Mucosa of stomach (tissue), 1 donor: Measurements from ENCODE around the gene KLHL8.

Experiments
- H3K27me3 ChIP-seq: one replicate; pipeline ENCODE4 v1.7.0; 2013; ENCODE audit warnings: mild to moderate bottlenecking, low read length; ENCODE audit not compliant: control insufficient read depth, insufficient read depth
- H3K36me3 ChIP-seq: one replicate; pipeline ENCODE4 v1.7.0; 2013; ENCODE audit warnings: low read length; ENCODE audit not compliant: control insufficient read depth, insufficient read depth
- H3K4me1 ChIP-seq: one replicate; pipeline ENCODE4 v1.7.0; 2013; ENCODE audit warnings: mild to moderate bottlenecking, low read length; ENCODE audit not compliant: control insufficient read depth, insufficient read depth
- H3K4me3 ChIP-seq: one replicate; pipeline ENCODE4 v1.7.0; 2013; ENCODE audit warnings: low read length
- H3K9ac ChIP-seq: one replicate; pipeline ENCODE4 v1.7.0; 2013; ENCODE audit warnings: mild to moderate bottlenecking, low read length, moderate library complexity
- H3K9me3 ChIP-seq: one replicate; pipeline ENCODE4 v1.7.0; 2013; ENCODE audit warnings: mild to moderate bottlenecking, low read length, moderate library complexity; ENCODE audit not compliant: control insufficient read depth
- donor health status: Pancreatic carcinoma.

Gene KLHL8

GRCh38 chr4:87243426-87244053 is 23.1 kb upstream of the KLHL8 start:
- Histone ChIP-seq H3K36me3 (no peaks in the 10 kb centered on the region), H3K4me3 (no peak overlapping the region), H3K4me1 (no peaks in the 10 kb centered on the region), H3K27me3 (no peaks in the 10 kb centered on the region), H3K9ac (no peak overlapping the region), H3K9me3 (no peaks in the 10 kb centered on the region)

- no peaks in the 10 kb centered on the region for H3K4me1 ChIP-seq
- H3K9me3 ChIP-seq: no peaks in the 10 kb centered on the region
- H3K4me3 ChIP-seq: no peak overlapping the region
- H3K9ac ChIP-seq: no peak overlapping the region
- H3K36me3 ChIP-seq: no peaks in the 10 kb centered on the region
- H3K27me3 ChIP-seq: no peaks in the 10 kb centered on the region
These were observed 20.9 kb upstream of the KLHL8 start for GRCh38 chr4:87241336-87241735.

GRCh38 chr4:87240341-87240740 is 19.9 kb upstream of the KLHL8 start:
- Histone ChIP-seq H3K27me3 (no peaks in the 10 kb centered on the region), H3K36me3 (no peaks in the 10 kb centered on the region), H3K9me3 (no peaks in the 10 kb centered on the region), H3K4me1 (no peaks in the 10 kb centered on the region), H3K4me3 (no peak overlapping the region), H3K9ac (no peak overlapping the region)

DNA sequence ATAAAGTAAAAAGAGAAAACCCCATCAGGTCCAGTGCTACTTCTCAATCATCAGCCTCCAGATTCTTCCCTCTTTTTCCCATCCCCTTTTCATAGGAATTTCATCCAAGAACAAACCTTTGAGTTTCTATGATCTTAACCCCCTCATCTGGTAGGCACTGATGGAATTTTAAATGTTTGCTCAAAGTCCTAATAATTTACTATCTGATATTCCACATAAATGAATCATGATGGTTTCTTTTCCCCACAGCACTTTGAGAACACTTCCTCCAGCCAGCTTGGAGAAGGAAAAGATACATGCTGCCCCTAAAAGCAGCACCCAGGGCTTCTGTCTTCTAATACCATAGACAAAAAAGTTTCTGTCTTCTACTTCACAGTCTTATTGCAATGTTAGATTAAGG is 19.4 kb upstream of the KLHL8 start:
- no peak overlapping the region for H3K4me3 ChIP-seq
- H3K9ac ChIP-seq: no peak overlapping the region
- H3K36me3 ChIP-seq: no peaks in the 10 kb centered on the region
- no peaks in the 10 kb centered on the region for H3K9me3 ChIP-seq
- H3K4me1 ChIP-seq: no peaks in the 10 kb centered on the region
- H3K27me3 ChIP-seq: no peaks in the 10 kb centered on the region

- H3K4me1 ChIP-seq: no peaks in the 10 kb centered on the region
- no peaks in the 10 kb centered on the region for H3K27me3 ChIP-seq
- no peaks in the 10 kb centered on the region for H3K9me3 ChIP-seq
- H3K36me3 ChIP-seq: no peaks in the 10 kb centered on the region
- no peak overlapping the region for H3K4me3 ChIP-seq
- H3K9ac ChIP-seq: no peak overlapping the region
These were observed 18.8 kb upstream of the KLHL8 start for GRCh38 chr4:87239194-87239593.

GRCh38 chr4:87236861-87237260 is 16.4 kb upstream of the KLHL8 start:
- Histone ChIP-seq H3K9me3 (no peaks in the 10 kb centered on the region), H3K4me1 (no peaks in the 10 kb centered on the region), H3K27me3 (no peaks in the 10 kb centered on the region), H3K9ac (no peak overlapping the region), H3K36me3 (no peaks in the 10 kb centered on the region), H3K4me3 (no peak overlapping the region)

DNA sequence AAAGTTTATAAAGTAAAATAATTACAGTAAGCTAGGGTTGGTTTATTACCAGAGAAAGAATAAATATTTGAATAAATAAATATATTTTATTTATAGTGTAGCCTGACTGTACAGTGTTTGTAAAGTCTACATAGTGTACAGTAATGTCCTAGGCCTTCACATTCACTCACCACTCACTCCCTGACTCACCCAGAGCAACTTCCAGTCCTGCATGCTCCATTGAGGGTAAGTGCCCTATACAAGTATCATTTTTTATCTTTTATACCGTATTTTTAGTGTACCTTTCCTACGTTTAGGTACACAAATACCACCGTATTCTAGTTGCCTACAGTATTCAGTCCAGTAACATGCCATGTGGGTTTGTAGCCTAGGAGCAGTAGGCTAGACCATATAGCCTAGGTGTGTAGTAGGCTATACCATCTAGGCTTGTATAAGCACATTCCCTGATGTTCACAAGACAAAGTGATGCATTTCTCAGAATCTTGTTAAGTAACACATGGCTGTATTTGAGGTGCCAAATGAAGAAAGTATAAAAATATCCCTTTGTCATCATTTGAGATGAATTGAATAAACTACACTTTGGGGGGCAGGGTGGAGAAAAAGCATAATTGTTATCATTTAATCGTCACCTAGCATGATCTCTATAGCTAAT is 14.7 kb upstream of the KLHL8 start:
- Histone ChIP-seq H3K9me3 (no peaks in the 10 kb centered on the region), H3K9ac (peak overlapping the region; percentile 64), H3K27me3 (no peaks in the 10 kb centered on the region), H3K36me3 (no peaks in the 10 kb centered on the region), H3K4me3 (no peak overlapping the region), H3K4me1 (no peaks in the 10 kb centered on the region)

DNA sequence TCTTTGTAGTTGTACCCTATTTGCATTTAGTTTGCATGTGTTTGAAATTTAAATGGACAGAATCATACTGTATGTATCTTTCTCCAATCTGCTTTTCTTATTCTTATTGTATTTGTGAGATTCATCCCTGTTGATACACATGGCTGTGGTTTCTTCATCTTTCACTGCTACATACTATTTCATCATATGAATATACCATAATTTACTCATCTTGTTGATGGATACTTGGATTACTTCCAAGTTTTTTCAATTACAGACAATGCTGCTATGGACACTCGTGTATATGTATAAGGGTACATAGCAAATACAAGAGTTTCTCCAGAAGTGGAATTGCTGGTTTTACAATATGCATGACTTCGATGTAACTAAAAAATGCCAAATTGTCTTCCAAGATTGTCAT is 11.8 kb upstream of the KLHL8 start:
- Histone ChIP-seq H3K4me1 (peaks cover 5% of the 10 kb centered on the region), H3K27me3 (no peaks in the 10 kb centered on the region), H3K9ac (no peak overlapping the region), H3K9me3 (no peaks in the 10 kb centered on the region), H3K4me3 (no peak overlapping the region), H3K36me3 (no peaks in the 10 kb centered on the region)

DNA sequence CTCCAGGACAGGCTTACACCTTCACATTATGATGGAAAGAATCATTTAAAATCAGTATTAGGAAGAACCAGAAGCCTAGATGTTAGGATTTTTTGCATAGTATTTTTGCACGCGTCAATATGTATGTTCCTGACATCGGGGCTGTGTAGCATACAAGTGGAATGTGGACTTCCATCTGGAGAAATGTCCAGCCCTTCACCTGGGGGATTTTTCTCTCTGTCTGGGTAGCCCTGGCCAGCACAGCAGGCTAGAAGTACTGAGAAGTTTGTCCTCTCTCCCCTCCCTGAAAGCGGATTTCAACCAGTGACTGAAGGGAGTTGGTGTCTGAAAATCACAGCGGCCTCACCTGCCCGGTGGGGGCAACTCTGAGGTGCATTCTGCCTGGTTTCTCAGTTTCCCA is 10.4 kb upstream of the KLHL8 start:
- H3K4me3 ChIP-seq: no peak overlapping the region
- H3K9me3 ChIP-seq: no peaks in the 10 kb centered on the region
- H3K4me1 ChIP-seq: peaks cover 5% of the 10 kb centered on the region
- H3K36me3 ChIP-seq: no peaks in the 10 kb centered on the region
- H3K27me3 ChIP-seq: no peaks in the 10 kb centered on the region
- H3K9ac ChIP-seq: no peak overlapping the region

DNA sequence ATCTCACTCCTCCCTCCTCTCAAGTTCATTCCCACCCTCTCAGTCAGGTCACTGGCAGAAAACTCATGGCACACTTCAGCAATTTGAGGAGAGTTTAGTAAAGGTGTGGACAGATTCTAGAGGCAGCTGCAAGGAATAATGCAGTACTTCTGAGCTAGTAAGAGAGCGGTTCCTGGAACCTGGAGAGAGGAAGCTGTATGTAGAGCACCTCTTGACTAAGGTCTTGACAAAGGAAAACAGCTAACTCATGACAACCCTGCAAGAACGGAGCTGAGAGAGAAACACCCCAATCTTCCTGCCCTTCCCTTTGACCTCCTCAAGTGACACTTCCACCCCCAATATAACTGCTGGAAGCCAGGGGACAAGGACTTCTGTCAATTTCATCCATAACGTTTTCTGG is 9.6 kb upstream of the KLHL8 start:
- Histone ChIP-seq H3K9ac (no peak overlapping the region), H3K4me3 (no peak overlapping the region), H3K27me3 (no peaks in the 10 kb centered on the region), H3K36me3 (no peaks in the 10 kb centered on the region), H3K4me1 (peaks cover 5% of the 10 kb centered on the region), H3K9me3 (no peaks in the 10 kb centered on the region)

DNA sequence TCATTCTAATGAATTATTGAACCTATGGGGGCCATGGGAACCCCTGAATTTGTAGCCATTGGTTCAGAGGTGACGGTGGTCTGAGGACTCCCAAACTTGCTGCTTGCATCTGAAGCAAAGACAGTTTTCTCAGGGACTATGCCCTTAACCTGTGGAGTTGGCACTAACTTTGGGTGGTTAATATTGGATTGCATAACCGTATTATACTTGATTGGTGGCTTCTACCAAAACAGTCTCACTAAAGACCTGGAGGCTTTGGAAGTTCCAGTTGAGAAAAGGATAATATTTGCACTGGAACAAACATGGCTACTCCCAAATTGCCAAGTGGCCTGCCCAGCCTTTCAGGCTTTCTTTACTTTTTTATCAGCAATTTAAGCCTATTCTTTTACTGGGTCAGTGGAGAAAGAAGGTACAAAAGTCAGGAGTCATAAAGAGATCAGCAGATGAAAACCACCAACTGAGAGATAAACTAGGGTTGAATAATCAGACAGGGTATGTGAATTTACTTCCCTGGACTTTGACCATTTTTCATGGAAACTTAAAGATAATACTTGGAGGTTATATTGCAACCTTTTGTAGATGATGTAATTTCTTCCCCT is 7.9 kb upstream of the KLHL8 start:
- Histone ChIP-seq H3K4me1 (peaks cover 5% of the 10 kb centered on the region), H3K9ac (no peak overlapping the region), H3K4me3 (no peak overlapping the region), H3K36me3 (no peaks in the 10 kb centered on the region), H3K27me3 (no peaks in the 10 kb centered on the region), H3K9me3 (no peaks in the 10 kb centered on the region)

- Histone ChIP-seq H3K27me3 (no peaks in the 10 kb centered on the region), H3K9me3 (no peaks in the 10 kb centered on the region), H3K4me3 (no peak overlapping the region), H3K36me3 (no peaks in the 10 kb centered on the region), H3K9ac (no peak overlapping the region), H3K4me1 (peaks cover 5% of the 10 kb centered on the region)
These were observed 7.3 kb upstream of the KLHL8 start for GRCh38 chr4:87227751-87228151.
